Raji (cell line): ENCODE results near the gene EFCAB14.

Experiments
- POLR2A ChIP-seq: IDR thresholded peaks from 2 replicates; pipeline ENCODE4 v1.6.1; 2011; ENCODE audit warnings: low read depth, low read length, control low read depth; ENCODE audit not compliant: insufficient read depth

Gene EFCAB14

GRCh38 chr1:46692811-46693770 lies 25.8 kb downstream of the EFCAB14 start:
- TF ChIP-seq POLR2A = no peak

- TF ChIP-seq POLR2A = no peak
Measured at GRCh38 chr1:46691997-46692790, 26.7 kb downstream of the EFCAB14 start.

- TF ChIP-seq POLR2A = no peak
Measured at GRCh38 chr1:46690931-46691421, 27.9 kb downstream of the EFCAB14 start.

- TF ChIP-seq POLR2A = no peak
Measured at GRCh38 chr1:46689897-46690296, 29.0 kb downstream of the EFCAB14 start.

DNA sequence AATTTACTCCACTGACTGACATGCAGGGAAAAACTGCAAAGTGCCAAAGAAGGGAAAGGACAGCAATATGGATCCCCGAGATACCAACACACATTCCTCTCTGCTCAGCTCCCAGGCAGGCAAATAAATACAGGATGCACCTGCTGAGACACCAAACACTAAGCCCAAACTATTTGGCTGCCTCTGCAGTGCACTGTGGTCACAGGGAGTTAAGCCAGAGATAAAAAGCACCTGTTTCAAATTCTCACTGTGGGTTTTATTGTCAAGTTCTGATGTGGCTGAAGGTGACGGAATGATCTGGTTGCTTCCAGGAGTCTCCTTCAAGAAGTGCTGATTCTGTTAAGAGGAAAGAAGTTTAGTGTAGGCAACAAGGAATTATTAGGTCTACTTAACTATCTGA lies 29.6 kb downstream of the EFCAB14 start:
- TF ChIP-seq POLR2A = no peak

DNA sequence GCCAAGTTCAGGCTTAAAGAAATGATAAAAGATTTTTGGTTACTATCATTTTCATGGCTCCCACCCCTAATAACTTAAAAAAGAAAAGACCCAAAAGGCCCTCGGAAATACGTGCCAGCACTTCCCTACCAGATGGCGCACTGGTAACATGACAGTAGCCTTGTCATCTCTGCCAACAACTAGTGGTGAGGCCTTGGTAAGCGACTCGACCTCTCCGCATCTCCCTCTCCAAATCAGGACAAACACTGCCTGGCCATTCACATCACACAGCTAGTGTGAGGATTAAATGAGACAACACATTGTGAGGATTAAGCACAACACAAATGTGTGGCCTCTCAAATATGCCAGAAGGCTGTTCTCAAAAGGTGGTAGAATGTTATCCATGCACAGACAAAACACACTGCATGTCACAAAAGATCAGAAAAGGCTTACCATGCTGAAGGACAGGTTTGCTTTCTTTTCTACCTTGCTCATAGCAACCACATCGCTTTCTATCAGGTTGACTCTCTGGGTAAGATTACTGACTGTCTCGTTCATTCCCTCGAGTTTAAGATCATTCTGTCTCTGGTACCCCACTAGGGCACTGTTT lies 30.9 kb downstream of the EFCAB14 start:
- TF ChIP-seq POLR2A = no peak

- no peak for TF ChIP-seq POLR2A
Measured at GRCh38 chr1:46687093-46687659, 31.7 kb downstream of the EFCAB14 start.

GRCh38 chr1:46686255-46686654 lies 32.7 kb downstream of the EFCAB14 start:
- no peak for TF ChIP-seq POLR2A

DNA sequence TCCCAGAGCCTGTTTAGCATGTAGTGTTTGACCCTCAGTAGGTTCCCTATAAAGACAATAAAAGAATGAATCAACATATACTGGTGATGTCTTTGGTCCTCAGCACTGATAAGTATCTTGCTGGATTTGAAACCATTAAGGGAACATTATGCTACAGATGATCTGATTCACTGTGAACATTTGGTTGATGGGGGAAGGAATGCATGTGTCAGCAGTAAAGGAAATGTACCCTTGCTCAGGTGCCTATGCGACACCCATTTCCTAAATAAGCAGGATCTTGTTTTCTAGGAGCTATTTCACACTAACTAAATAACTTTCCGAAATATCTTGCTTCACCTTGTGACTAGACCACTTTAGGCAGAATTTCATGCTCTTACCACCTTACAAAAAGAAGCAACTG lies 34.2 kb downstream of the EFCAB14 start:
- TF ChIP-seq POLR2A = no peak

GRCh38 chr1:46682064-46682463 lies 36.9 kb downstream of the EFCAB14 start:
- TF ChIP-seq POLR2A = no peak

DNA sequence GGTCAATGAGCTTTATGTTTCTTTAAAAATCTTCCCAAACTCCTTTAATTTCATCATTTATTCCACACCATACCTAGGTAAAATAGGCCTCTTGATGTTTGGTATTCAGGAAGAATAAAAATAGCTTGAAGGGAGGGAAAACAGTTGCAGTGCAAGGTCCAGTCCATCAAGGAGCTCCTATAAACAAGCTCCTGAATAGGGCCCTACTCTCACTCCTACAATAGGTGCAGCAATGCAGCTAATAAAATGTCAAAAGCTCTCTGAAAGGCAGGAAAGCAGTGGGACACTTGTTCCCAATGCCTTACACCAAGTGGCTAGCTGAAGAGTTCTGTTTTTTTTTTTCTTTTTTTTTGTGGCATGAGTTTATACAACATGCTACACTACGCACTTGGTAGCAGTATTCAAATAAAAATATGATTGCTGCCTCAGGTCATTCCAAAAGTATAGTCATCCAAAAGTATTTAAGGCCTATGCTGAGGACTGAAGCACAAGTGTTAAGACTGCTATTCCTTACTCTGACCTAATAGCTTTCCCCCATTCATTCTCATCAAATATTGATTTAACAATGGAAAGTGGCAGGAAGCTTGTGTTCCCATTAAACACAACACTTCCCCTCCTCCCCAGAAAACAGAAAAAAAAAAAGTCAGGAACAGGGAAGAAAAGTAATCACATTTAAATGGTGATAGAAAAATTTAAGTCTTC lies 37.4 kb downstream of the EFCAB14 start:
- TF ChIP-seq POLR2A = no peak

DNA sequence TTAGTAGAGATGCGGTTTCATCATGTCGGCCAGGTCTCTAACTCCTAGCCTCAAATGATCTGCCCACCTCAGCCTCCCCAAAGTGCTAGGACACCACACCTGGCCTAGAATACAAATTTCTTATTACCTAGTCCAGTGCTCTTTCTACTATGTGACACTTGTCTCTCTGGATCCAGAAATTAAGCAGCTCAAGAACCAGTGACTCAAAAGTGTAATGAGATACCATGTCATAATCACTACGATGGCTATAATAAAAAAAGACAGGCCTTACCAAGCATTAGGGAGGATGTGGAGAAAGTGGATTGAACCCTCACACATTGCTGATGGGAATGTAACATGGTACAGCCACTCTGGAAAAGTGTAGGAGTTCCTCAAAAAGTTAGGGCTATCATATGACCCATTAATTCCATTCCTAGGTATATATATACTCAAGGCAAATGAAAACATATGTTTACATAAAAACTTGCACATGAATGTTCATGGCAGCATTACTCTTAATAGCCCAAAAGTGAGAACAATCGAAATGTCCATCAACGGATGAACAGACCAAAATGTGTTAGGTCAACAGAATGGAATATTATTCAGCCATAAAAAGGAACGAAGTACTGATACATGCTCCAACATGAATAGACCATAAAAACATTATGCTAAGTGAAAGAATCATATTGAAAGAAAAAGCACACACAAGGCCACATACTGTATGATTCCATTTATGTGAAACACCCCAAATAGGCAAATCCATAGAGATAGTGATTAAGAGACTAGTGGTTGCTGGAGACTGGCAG lies 38.9 kb downstream of the EFCAB14 start:
- TF ChIP-seq POLR2A = no peak

DNA sequence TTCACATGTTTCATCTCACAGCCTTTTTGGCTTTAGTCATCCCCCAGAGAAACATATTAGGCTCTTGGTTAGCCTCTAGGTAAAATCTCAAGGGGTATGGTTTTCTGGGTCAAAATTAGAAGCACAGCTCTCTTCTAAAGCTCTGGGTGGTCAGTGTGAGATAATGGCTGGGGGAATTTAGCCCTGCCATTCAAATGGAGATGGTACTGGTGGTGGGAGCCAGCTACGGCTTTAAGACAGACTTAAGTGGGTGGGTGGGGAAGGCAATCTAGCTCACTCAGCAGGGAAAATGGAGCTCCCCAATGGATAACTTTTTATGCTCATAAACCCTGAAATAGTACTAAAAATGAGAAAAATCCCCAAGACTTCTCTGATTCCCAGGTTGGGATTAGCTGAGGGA lies 41.6 kb downstream of the EFCAB14 start:
- TF ChIP-seq POLR2A = no peak

DNA sequence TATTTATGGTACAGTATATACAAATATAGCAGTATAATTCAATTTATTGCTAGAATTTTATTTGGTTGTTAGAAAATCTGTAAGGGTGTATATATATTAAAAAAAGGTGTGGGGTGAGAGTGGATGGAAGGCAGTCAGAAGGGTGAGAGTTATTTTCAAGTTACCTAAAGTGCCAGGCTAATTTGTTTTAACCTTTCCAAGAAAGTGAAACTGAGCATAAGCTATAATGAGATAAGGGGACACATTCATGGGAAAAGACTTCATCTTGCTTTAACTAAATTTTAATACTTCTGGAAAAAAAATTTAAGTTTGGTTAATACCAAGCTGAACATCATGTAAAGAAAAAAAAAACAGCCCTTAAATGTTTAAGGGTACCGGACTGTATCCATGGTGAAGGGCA lies 42.4 kb downstream of the EFCAB14 start:
- TF ChIP-seq POLR2A = no peak
